Measurements from ENCODE around the gene ITGB4. TPM values are rescaled to one million over a fixed set of nuclear protein-coding genes. Genes with fewer than 3 reads are reported as not detected.

Gene ITGB4
- total and polyA plus RNA-seq, 2 of the 13 experiments (the other 11 are each of a cell fraction or from before 2014, with no cell fraction given): 6.9 to 14.5 TPM

DNA sequence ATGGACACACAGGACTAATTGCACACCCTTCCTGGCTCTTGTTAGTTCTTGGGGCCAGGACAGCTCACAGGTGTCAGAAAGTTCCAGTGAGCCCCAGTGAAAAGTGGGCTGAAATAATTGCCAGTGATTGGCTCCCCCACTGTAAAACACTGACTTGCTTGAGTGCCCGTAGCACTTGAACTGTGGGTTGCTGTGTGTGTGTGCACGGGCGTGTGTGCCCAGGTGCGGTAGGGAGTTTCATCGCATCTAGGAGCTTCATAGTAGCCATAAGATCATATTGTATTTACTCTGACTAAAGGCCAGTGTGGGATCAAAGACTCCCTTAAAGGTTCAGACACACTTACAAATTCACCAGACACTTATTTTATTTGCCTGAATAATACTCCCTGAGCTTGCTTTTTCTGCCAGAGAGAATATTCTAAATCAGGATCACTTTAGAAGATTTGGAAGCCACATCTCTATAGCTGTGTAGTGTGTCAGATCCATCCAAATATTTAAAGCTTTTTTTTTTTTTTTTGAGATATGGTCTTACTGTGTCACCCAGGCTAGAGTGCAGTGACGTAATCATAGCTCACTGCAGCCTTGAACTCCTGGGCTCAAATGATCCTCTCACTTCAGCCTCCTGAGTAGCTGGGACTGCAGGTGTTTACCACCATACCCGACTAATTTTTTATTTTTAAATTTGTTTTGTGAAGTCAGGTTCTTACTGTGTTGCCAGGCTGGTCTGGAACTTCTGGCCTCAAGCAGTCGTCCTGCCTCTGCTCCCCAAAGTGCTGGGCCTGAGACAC lies 74.8 kb downstream of the ITGB4 start (continued):
- TF ChIP-seq PHF5A (CRISPR knock-in tag; IDR thresholded peaks at IDR 0.05; ENCODE audit: low read depth, unreplicated experiment): no peak
- 0 out of 2 replicates have a peak, but pooled peaks have one; percentile 23 for TF ChIP-seq NR2F6 (IDR thresholded peaks at IDR 0.05)
- TF ChIP-seq NR2F6 (CRISPR knock-in tag; IDR thresholded peaks at IDR 0.05): no peak
- no peak for TF ChIP-seq ZNF580 (CRISPR knock-in tag; IDR thresholded peaks at IDR 0.05; ENCODE audit: borderline replicate concordance, low read depth)
- TF ChIP-seq KDM1A (CRISPR knock-in tag; IDR thresholded peaks at IDR 0.05): no peak
- no peak for TF ChIP-seq ZNF407 (CRISPR knock-in tag; IDR thresholded peaks at IDR 0.05; ENCODE audit: not compliant biosample characterization)
- TF ChIP-seq NFYC (CRISPR knock-in tag; IDR thresholded peaks at IDR 0.05): no peak
- peak; percentile 73 for TF ChIP-seq ZMYM3 (CRISPR knock-in tag; IDR thresholded peaks at IDR 0.05)
- TF ChIP-seq MIXL1 (CRISPR knock-in tag; IDR thresholded peaks at IDR 0.05): no peak
- no peak for TF ChIP-seq ERF (CRISPR knock-in tag; IDR thresholded peaks at IDR 0.05)
- TF ChIP-seq ASH2L (IDR thresholded peaks at IDR 0.05; ENCODE audit: insufficient read length, low read depth, low read length): peak; percentile 2
- no peak for TF ChIP-seq SNAPC4 (CRISPR knock-in tag; IDR thresholded peaks at IDR 0.05)
- TF ChIP-seq ZNF670 (CRISPR knock-in tag; IDR thresholded peaks at IDR 0.05; ENCODE audit: borderline replicate concordance): no peak
- TF ChIP-seq SSRP1 (CRISPR knock-in tag; IDR thresholded peaks at IDR 0.05): no peak
- no peak for TF ChIP-seq SOX6 (IDR thresholded peaks at IDR 0.05)
- TF ChIP-seq SOX6 (CRISPR knock-in tag; IDR thresholded peaks at IDR 0.05): peak; percentile 32; the same call in 1 of the 2 replicates
- 0 out of 4 replicates have a peak, but pooled peaks of 1 of the 2 experiments have one; percentile 9 for TF ChIP-seq NR2F1 (CRISPR knock-in tag; IDR thresholded peaks at IDR 0.05)
- TF ChIP-seq XRCC5 (optimal IDR thresholded peaks at IDR 0.05; ENCODE audit: low read length): no peak
